ENCODE results near the gene HSP90B1. TPM values are rescaled to one million over a fixed set of nuclear protein-coding genes. Genes with fewer than 3 reads are reported as not detected.
A peak's percentile ranks its signal among the peaks of the same experiment; 100 is the strongest.

Gene HSP90B1
- polyA plus RNA-seq, 1 of the 3 experiments (the other 2 are of a cell fraction), result 420 TPM

GRCh38 chr12:103978384-103978982 is 48.3 kb downstream of the HSP90B1 start (continued):
- TF ChIP-seq REST (IDR thresholded peaks at IDR 0.05; ENCODE audit: low read depth, low read length) (no peak), TEAD4 (IDR thresholded peaks at IDR 0.05; ENCODE audit: borderline replicate concordance, insufficient read depth) (no peak), IRF3 (IDR thresholded peaks at IDR 0.05; ENCODE audit: low read depth, low read length) (no peak), RCOR1 (IDR thresholded peaks at IDR 0.05; ENCODE audit: low read length) (no peak)

- Histone ChIP-seq H3K27ac (ENCODE audit: low read depth in 2 of 2, low read length in 1 of 2) (peak overlapping the region in 1 of 2 experiments; percentile 58; a peak in 2 of 4 replicates), H3K79me2 (ENCODE audit: insufficient read depth) (0 out of 2 replicates have a peak, but pooled peaks cover 1% of the 10 kb centered on the region), H3K4me1 (ENCODE audit: control insufficient read depth in 1 of 2, insufficient read depth in 2 of 2, low read depth in 1 of 2, low read length in 1 of 2) (no peaks in the 10 kb centered on the region), H3K4me2 (no peak overlapping the region), H3F3A (replicated peaks; ENCODE audit: insufficient read depth) (peaks cover 24% of the 10 kb centered on the region), H3K9me3 (no peaks in the 10 kb centered on the region), H3K36me3 (replicated peaks in 1 of 2; ENCODE audit: control insufficient read depth in 1 of 2, insufficient read depth in 2 of 2, low read length in 1 of 2) (peaks cover 54 to 62% of the 10 kb centered on the region in 2 experiments), H3K9me2 (no peaks in the 10 kb centered on the region), H3K27me3 (ENCODE audit: insufficient read depth) (no peaks in the 10 kb centered on the region), H3K9ac (no peak overlapping the region), H3K4me3 (ENCODE audit: low read depth in 2 of 2, low read length in 1 of 2) (no peak overlapping the region), H4K20me1 (ENCODE audit: insufficient read depth) (no peaks in the 10 kb centered on the region), H2AFZ (ENCODE audit: low read depth) (no peak overlapping the region)
- WGBS (ENCODE audit: low lambda C conversion rate), result 51% methylated on average over 2 of the region's 2 CpGs
- TF ChIP-seq USF1 (IDR thresholded peaks at IDR 0.05; ENCODE audit: borderline replicate concordance, low read depth), result no peak
- peak; percentile 15; the same call in 1 of the 2 replicates for TF ChIP-seq FOSL2 (IDR thresholded peaks at IDR 0.05; ENCODE audit: borderline replicate concordance, low read depth)
- CTCF ChIA-PET, result interaction anchor here (1.8 kb wide), 1 partner anchor 122 kb away, joined by 4 read pairs; no protein-coding TSS in a partner anchor
- POLR2A ChIA-PET, result no interaction called here
- DNase-seq, result no peak
These were observed 56.6 kb downstream of the HSP90B1 start for GRCh38 chr12:103986829-103987228.

GRCh38 chr12:103994235-103994634 is 64.0 kb downstream of the HSP90B1 start:
- ChIA-PET CTCF (no interaction called here), POLR2A (no interaction called here)
- H3K4me1 ChIP-seq (ENCODE audit: control insufficient read depth in 1 of 2, insufficient read depth in 2 of 2, low read depth in 1 of 2, low read length in 1 of 2), result no peaks in the 10 kb centered on the region
- H3K9me3 ChIP-seq, result no peaks in the 10 kb centered on the region
- no peaks in the 10 kb centered on the region for H4K20me1 ChIP-seq (ENCODE audit: insufficient read depth)
- no peaks in the 10 kb centered on the region for H3K9me2 ChIP-seq
- H3K4me3 ChIP-seq (ENCODE audit: low read depth in 2 of 2, low read length in 1 of 2), result no peak overlapping the region
- no peak for DNase-seq
- 95% methylated on average over 4 of the region's 4 CpGs for WGBS (ENCODE audit: low lambda C conversion rate)
- no peaks in the 10 kb centered on the region for H3K27me3 ChIP-seq (ENCODE audit: insufficient read depth)
- no peaks in the 10 kb centered on the region for H3F3A ChIP-seq (replicated peaks; ENCODE audit: insufficient read depth)
- no peak overlapping the region for H3K4me2 ChIP-seq
- no peak overlapping the region for H3K27ac ChIP-seq (ENCODE audit: low read depth in 2 of 2, low read length in 1 of 2)
- no peak overlapping the region for H2AFZ ChIP-seq (ENCODE audit: low read depth)
- H3K79me2 ChIP-seq (ENCODE audit: insufficient read depth), result no peaks in the 10 kb centered on the region
- H3K9ac ChIP-seq, result no peak overlapping the region
- H3K36me3 ChIP-seq (replicated peaks in 1 of 2; ENCODE audit: control insufficient read depth in 1 of 2, insufficient read depth in 2 of 2, low read length in 1 of 2), result peaks cover 12 to 13% of the 10 kb centered on the region in 2 experiments
- no peak for TF ChIP-seq MXI1 (IDR thresholded peaks at IDR 0.05; ENCODE audit: low read depth, low read length)
- TF ChIP-seq ELF1 (IDR thresholded peaks at IDR 0.05), result no peak
- no peak for TF ChIP-seq EP300 (IDR thresholded peaks at IDR 0.05; ENCODE audit: borderline replicate concordance in 1 of 2, low read depth in 1 of 2, low read length in 1 of 2)
- no peak for TF ChIP-seq MAX (IDR thresholded peaks at IDR 0.05; ENCODE audit: low read depth)
- no peak for TF ChIP-seq YY1 (IDR thresholded peaks at IDR 0.05; ENCODE audit: low read depth)
- no peak for TF ChIP-seq RFX5 (IDR thresholded peaks at IDR 0.05; ENCODE audit: low read length)
- TF ChIP-seq RAD21 (IDR thresholded peaks at IDR 0.05; ENCODE audit: low read length), result no peak
- no peak for TF ChIP-seq MEF2A (IDR thresholded peaks at IDR 0.05; ENCODE audit: borderline replicate concordance, low read depth)
- no peak for TF ChIP-seq JUND (IDR thresholded peaks at IDR 0.05)
- TF ChIP-seq RXRA (IDR thresholded peaks at IDR 0.05; ENCODE audit: borderline replicate concordance, low read depth), result no peak
- TF ChIP-seq ZBTB33 (IDR thresholded peaks at IDR 0.05; ENCODE audit: borderline replicate concordance, low read depth), result no peak
- no peak for TF ChIP-seq TEAD4 (IDR thresholded peaks at IDR 0.05; ENCODE audit: borderline replicate concordance, insufficient read depth)
- no peak for TF ChIP-seq FOXM1 (IDR thresholded peaks at IDR 0.05; ENCODE audit: low read depth)
- TF ChIP-seq GATA2 (CRISPR knock-in tag; IDR thresholded peaks at IDR 0.05), result no peak
